ENCODE data around the gene CDYL.

GRCh38 chr6:4935486-4935885 is 159.3 kb downstream of the CDYL start:
- TF ChIP-seq EZH2 (IDR thresholded peaks at IDR 0.05; ENCODE audit: borderline replicate concordance, low read length), result no peak
- TF ChIP-seq, protein P1, sequence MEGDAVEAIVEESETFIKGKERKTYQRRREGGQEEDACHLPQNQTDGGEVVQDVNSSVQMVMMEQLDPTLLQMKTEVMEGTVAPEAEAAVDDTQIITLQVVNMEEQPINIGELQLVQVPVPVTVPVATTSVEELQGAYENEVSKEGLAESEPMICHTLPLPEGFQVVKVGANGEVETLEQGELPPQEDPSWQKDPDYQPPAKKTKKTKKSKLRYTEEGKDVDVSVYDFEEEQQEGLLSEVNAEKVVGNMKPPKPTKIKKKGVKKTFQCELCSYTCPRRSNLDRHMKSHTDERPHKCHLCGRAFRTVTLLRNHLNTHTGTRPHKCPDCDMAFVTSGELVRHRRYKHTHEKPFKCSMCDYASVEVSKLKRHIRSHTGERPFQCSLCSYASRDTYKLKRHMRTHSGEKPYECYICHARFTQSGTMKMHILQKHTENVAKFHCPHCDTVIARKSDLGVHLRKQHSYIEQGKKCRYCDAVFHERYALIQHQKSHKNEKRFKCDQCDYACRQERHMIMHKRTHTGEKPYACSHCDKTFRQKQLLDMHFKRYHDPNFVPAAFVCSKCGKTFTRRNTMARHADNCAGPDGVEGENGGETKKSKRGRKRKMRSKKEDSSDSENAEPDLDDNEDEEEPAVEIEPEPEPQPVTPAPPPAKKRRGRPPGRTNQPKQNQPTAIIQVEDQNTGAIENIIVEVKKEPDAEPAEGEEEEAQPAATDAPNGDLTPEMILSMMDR (IDR thresholded peaks at IDR 0.05; ENCODE audit: low read length), result no peak
